HG03460 (cell line): ENCODE results near the gene CHN2.

Experiments used
- ATAC-seq: cut with Tn5 transposase; IDR thresholded peaks from one replicate; pipeline ENCODE4 v1.9.1; 2021; ENCODE audit not compliant: unreplicated experiment

The CHN2 gene

DNA sequence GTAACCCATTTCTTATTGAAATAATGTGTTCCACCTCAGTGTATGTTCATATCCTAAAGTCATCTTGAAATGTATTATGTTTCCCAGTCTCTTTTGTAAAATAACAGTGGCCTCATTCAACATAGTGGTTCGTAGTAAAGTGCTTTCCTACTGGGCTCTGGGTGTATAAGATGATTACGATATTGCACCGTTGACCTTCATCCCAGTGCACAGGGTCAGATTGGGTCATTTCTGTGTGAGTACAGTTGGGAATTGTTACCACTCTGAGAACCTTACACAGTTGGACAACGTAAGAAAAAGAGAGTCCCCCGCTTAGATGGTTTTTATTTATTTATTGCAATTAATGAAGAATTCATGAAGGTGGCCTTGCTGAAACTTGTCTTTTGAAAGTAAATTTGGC, 135.6 kb downstream of the CHN2 start:
- ATAC-seq, result no peak

DNA sequence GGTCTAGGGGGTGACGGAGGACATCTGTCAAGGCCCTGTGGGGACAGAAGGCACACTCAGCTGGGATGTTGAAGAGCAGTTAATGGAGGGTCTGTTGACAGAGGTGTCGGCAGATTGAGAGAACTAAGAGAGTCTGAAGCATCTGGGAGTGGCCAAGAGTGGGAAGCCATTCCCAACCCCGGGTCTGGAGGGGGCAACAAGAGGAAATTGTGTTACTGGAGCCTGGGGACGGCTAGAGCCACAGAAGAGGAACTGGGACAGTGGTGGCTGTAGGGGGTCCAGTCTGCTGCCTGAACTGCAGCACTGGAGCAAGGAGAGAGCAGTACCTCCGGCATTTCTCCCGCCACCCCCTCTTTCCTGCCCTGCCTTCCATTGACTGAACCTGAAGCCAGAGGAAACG, 136.6 kb downstream of the CHN2 start:
- ATAC-seq, result no peak

DNA sequence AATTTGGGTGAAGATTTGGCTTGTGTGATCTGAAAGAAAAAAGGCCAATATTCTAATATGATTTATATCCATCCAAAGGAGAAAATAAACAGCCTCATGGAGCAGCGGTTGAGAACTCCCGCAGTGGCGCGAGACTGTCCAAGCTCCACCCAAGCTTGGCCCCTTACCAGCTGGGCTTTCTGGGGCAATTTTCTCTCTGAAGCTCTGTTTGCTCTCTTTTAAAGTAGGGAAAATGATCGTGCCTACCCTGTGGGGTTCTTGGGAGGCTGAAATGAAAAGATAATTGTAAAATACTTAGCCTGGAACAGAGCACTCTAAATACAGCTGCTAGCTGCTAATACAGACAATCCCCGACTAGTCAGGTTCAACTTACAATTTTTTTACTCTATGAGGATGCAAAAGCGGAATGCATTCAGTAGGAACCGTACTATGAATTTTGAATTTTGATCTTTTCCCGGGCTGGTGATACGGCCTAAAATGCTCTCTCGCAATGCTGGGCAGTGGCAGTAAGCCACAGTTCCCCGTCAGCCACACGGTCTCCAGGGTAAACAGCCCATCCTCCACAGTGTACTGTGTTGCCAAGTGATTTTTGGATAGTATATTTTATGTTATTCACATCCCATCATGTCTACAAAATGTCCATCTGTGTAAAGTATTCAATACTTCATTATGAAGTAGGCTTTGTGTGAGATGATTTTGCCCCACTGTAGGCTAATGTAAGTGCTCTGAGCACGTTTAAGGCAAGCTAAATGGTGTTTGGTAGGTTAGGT, 137.7 kb downstream of the CHN2 start:
- no peak for ATAC-seq

DNA sequence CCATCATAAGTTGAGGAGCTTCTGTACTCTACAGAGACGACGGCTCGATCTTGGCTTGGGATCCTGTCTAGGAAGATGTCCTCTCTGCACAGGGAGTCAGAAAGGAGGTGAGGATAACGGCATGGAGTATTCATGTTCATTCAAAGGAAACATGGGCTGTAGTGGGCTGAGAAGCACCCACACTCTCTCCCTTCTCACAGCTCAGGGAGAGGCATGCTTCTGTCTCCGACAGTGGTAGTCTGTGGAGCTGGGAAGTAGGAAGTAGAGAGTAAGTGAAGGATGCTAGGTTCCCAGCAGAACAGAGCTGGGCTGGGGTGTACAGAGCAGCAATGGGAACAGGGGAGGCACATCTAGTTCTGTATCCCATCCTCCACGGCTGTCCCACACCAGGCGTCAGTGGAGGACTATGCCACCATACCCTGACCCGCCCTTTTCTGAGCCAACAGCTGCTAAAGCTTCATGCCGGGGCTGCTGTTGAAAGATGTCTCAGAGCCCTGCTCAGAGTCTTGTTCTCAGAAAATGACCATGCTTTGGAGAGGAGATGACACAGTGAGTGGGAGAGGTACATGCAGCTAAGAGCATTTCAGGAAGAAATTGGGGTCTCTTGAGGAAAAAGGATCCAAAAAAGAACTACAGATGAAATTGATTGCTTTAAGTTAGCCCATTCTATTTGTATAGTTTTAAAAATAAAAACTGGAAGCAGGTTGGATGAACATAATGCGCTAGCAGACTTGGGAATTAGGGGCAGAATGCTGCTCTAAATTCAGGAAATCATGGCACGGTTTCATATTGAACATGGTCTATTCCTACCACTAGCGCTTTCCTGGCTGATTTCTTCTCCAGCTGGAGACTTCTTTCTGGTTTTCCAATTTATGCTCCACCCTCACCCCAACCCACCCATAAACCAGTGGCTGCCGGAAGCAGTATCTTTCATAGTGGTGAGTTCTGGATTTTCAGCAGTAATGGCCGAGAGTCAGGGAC, 138.6 kb downstream of the CHN2 start:
- no peak for ATAC-seq

DNA sequence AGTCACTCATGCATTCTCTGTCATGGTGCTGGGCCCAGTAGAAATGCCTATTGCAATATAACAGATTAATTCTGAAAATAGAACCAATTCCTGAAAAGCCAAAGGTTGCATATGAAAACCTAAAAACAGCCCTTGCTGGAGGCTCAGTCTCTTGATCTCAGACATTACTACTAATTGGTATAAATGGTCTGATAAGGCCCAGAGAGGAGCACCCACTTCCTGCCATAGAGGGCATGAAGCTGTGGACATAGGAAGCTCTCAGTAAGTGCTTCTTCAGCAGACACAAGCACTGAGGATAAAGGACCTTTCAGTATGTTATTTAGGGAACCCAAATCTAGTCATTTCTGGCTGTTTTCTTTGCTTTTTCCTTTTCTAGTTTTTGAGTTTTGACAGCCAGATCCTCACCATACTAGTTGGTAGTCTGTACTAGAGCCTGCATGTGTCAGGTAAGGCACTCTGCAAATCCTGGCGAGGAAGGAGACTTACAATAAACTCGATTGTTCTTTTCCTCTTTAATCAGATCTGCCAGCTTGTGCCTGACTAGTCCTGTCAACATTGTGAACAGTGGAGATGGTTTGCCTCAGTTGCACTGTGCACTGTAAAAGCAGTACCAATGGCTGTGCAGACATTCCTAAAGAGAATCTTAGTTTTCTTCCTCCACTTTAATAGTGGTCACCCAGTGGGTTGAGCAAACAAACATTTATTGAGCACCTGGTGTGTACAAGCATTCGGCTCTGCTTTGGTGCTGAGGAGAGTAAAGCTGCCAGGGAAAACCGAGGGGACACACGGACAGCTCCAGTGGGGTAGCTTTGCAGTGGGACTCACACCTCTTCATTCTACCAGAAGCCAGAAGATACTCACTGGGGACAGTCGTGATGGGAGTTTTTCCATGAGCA, 140.9 kb downstream of the CHN2 start:
- ATAC-seq, result no peak

DNA sequence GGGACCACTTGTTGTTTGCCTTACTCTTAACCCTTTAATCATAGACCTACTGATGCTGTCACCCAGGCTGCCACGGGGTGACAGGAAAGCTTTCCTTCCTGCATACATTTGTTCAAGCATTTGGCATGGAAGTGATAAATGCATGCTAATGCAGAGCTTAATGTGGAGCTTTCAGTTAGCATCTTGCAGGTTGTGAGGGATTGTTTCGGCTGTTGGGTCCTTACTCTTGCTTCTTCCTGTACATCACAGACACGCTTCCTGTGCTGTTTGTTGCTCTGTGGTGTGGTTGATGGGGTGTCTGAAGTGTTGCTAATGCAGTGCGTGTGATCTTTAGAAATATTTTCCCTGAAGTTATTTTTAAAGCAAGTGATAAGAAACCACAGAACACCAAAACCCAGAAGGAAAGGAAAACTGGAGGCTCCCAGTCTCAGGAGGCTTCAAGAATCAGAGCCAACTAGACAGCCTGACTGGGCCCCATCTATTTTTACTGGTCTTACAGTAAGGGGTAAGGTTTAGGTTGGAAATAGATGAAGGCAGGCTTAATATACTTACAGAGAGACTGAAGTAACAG, 143.1 kb downstream of the CHN2 start:
- ATAC-seq, result no peak

DNA sequence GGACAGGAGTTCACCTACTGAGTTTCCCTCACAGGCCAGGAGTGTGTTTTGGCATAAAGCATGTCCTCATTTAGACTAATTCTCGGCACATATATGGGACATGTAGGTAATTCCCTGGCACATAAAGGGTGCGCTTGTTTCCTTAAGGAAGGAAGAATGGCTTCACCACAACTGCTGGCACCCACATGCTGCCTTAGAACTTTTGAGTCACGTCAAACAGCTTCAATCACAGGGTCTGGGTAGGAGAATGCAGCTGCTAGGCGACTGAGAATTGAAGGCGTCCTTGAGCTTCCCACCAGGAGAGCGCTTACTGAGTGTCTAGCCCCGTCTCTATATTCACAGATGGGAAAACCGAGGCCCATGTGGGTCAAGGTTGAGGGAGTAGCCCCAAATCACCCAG, 146.1 kb downstream of the CHN2 start:
- no peak for ATAC-seq

DNA sequence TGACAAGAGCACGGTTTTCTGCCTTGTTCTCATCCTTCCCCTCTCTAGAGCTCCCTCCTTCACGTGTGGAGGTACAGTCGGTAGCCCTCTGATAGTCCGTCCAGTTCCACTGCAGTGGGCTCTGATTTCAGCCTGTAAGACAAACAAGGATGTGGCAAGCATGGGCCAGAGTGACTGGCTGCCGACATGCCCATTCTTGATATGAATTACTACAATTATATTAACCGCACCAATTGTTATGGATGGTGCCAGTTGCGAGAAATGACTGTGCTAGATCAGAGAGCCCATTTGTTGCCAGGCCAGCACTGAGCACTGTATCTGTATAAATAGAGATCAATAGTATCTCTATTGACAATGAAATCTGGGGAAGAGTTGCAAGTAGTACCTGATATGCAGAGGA, 146.6 kb downstream of the CHN2 start:
- ATAC-seq, result no peak

DNA sequence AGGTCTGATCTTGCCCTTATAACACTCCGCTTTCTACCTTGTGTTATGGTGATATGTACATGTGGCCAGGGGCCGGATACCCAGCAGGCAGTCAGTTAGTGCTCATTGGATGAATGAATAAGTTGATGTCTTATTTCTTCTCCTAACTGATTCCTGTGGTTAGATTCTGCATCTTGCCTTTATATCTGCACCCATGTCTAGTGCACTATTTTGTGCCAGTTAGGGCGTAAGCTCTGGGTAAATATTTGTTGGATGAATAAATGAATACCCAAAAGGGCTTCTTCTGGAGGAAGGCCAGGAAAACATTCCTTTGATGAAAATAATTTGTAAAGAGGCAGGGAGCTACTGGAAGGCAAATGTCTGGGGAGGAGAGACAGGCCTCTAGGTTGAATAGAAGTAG, 148.2 kb downstream of the CHN2 start:
- ATAC-seq, result no peak

DNA sequence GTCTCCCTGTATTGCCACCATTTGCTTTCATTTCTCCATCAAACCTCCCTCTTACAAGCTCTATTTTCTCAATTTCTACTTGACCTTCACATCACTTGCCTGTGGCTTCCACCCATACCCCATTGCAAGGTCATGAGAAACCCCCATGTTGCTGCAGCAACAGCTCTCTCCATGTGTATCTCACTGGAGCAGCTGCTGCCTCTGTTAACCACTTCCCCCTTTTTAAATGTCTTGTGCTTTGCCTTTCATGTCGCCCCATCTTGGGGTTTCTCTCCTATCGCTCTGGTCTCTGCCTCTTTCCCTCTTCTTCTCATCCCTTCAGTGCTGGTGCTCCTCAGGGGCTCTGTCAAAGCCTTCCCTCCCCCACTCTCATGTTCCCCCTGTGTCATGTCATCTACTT, 148.8 kb downstream of the CHN2 start:
- ATAC-seq, result no peak

DNA sequence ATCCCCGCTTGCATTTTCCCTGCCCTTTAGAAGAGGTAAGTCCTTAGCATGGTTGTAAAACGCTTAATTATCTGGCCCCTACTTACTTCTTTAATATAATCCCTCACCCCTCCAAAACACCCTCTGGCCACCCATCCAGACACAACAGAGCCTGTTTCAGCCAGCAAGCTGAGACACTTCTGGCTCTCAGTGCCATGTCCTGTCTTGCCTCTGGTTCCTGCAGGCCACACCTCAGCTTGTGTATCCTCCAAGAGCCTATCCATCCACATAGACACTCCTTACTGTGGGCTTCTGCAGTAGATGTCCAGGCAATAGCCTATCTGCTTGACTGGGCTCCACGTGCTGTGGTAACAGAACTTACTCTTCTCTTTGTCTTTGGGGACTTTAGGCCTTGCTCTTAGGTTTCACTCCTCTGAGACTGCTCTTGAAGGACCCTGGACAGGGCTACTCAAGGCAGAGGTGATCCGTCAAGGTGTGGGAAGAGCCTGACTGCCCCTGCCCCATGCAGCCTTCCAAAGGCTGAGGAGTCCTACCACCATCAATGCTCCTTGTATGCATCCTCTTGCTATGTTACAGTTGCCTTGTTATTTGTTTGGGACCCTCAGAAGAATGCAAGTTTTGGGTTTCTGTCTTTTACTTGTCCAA, 149.9 kb downstream of the CHN2 start:
- no peak for ATAC-seq

DNA sequence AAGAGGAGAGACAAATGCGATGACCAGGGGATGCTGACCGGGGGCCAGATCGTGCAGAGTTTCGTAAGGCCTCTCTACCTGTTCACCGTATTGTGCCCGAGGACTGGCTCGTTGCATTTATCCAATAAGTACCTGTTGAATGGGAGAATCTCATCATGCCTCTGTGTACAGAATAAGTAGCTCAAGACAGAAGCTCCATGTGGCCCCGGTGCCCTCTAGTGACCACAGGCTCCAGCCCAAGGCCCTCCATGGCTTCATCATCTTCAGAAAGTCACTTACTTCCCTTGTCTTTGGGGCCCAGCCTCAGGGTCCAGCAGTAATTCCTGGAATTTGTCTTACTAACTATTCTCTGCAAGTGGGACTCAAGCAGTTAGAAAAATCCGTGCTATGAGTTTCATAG, 151.0 kb downstream of the CHN2 start:
- ATAC-seq, result no peak

DNA sequence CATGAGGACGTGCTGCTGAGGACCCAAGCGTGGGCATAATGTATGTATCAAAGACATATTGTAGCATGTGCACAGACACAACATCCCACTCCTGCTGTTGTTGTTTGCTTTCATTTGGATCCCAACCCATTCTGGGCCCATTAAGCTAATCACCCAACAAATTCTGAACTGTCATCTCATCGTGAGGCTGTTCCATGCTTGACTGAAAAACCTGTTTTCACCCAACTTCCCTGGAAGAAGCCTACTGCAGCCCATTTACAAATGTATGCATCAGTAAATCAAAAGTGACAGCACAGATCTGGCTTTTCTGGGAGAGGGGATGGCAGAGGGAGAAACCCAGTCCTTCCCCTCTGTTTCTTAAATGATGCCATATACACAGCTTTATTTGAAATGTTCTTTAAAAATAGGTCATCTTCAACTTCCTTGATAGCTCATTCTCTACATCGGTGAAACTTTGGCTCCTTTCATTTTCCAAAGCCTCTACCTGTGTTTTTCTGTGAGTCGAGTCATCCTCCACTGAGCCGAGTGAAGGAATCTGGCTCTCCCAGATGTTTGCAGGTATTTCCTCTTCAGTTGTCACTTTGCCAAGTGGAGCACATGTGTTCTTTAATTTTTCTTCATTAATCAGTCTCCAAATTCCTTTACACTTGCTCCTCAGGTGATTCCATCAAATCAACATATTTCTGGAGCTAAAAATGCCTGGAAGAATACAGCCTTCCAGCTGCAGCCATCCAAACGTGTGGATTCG, 151.8 kb downstream of the CHN2 start:
- no peak for ATAC-seq

DNA sequence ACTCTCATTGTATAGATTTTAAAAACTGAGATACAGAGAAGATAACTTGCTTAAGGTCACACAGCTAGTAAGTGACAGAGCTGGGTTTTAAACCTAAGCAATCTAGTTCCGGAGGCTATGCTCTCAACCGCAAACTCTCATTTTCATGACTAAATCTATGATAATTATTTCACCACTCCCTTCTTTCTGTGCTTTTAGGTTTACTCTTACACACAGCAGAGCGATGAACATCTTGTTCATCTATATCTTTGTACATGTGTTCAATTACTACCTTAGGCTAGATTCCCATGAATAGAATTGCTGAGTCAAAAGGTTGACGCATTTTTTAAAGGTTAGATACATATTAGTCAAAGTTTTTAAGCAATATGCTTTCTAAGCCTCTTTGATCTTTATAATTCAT, 154.8 kb downstream of the CHN2 start:
- ATAC-seq, result no peak

DNA sequence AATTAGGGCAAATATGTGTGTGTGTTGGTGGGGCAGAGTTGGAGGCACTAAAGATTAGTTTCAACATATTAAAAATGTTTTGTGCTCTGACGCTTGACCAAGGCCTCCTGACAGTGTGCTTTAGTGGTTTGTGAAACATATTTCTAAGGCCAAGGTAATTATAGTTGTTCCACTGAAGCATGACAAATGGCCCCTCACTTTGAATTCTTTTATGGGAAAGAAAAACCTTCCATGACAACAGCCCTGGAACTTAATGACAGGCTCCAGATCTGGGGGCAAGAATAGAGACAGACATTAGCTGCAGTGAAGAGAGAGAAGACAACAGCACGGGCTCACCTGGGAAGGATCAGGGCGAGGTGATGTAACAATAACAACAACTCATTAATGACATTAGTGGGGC, 155.8 kb downstream of the CHN2 start:
- ATAC-seq, result no peak

DNA sequence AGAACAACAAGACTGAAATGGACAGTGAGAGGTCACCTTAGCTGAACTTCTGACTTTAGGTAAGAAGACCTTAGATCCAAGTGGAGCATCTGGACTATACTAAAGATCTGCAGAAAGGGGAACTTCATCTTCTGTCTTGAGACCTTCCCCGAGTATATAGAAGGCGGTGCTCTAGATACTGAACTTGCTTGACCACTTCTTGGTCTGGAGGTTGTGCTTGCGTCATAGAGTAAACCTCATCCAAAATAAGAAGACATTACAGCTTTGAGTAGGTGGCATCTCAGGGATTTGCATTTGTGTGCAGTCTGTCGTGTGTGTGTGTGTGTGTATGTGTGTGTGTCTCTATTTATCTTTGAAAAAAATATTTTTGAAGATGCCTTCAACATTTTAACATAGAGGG, 157.5 kb downstream of the CHN2 start:
- no peak for ATAC-seq

DNA sequence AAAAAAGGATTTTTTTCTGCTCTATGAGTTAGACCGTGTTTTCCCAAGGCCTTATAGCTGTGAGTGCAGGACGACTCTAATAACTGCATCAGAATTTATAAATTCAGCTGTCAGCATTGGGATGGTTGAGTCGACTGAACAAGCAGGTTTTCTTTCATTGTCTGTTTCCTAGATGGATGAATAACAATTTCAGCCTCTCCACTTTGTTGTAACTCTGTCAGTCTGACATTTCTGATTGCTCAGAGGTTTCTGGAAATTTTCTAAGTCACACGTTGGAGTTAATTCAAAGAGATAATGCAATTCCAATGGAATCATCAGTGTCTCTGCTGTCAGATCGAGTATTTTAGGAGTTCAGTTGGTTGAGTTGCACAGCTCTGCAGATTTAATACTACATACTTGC, 159.2 kb downstream of the CHN2 start:
- no peak for ATAC-seq

DNA sequence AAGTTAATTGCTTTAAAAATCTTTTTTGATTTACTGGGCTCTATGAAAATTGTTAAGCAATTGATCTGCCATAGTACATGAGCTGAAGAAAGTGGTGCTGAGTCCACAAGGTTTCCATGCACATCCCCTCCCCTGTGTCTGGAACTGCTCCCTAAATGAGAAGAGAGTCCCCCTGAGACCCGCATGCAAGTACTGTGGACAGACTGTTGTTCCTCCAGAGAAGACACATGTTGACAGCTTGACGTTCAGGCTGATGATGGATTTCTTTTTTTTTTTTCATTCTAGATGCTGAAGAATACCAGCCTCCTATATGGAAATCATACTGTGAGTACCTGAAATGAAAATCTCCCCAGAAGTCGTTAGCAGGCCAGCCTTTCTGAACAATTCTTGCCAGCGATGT, 159.8 kb downstream of the CHN2 start:
- no peak for ATAC-seq

DNA sequence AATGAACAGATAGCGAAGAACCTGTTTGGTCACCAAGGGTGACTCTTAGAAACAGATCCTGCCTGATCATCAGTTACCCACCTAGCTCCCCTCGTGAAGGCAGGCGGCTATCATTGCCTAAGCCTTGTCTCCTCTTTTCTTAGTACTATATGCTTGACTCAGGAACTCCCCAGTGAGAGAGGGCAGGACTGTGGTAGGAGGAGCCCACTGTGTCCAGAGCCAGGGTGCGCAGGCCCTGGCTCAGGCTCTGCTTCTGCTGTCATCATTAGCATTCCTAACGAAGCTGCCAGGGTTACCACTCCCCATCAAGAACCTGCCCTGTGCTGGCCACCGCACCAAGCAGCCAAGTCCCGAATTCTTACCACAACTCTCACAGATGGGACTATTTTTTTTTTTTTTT, 160.8 kb downstream of the CHN2 start:
- ATAC-seq, result no peak

DNA sequence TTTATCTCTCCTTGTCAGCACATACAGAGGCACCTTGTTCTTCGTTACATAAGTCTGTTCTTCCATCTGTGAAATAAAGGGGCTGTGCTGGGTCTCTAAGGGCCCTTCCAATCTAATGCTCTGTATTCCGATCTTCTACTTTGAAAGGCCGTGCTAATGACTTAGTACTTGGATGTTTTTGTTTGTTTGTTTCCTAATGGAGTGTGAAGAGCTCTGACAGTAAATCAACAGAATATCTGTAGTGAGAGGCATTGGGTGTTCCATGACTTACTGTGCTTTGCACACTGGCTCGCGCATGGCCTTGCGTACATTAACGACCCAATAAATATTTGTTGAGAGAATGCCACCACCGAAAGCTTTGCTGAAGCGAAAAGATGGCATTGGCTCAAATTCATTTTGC, 162.1 kb downstream of the CHN2 start:
- ATAC-seq, result no peak
